Activated effector memory CD4-positive, alpha-beta T cell treated with anti-CD3 and anti-CD28 coated beads, Interleukin-2, amount 50 U/mL, for 16 hours (primary cell): ENCODE data around the gene MAP3K19.
"Not testable (repeated sequence)": the region's sequence is repeated elsewhere in the genome, so short reads cannot be mapped to it uniquely, and the experiment has no call there.

ENCODE experiments used
- DNase-seq: peaks from one replicate; pipeline ENCODE4 v3.0.0-alpha.2; 2020

Gene MAP3K19

DNA sequence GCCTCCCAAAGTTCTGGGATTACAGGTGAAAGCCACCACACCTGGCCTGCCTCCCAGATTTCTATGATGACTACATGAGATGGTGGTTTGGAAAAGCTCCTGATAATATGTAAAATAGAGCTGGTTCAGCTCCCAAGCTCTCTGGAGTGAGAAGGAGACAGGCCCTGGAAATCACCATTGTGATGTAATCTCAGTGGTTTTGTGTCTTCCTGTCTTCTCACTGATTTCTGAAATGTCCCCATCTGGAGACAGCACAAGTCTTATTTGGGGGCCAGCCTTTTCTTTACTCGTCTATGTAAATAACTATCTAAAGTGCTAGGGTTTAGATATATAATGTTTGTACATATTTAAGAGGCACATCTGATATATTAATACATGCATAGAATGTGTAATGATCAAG, 64.6 kb downstream of the MAP3K19 start:
- DNase-seq: no peak

DNA sequence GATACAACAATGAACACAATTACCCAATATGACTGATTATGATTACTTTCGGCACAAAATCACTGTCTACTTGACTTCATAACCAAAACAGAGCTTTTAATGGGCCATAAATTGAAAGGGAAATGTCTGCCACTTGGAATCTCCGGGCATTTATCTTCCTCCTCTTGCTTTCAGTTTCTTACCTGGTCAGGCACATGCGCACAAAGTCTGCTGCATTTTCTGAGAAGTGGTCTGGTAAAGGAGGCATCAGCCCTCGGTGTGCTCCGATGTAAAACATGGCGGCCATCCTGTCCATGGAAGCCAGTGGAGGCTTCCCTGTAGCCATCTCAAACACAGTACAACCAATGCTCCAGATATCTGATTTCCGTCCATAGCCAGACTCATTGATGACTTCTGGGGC, 66.6 kb downstream of the MAP3K19 start:
- no peak for DNase-seq

DNA sequence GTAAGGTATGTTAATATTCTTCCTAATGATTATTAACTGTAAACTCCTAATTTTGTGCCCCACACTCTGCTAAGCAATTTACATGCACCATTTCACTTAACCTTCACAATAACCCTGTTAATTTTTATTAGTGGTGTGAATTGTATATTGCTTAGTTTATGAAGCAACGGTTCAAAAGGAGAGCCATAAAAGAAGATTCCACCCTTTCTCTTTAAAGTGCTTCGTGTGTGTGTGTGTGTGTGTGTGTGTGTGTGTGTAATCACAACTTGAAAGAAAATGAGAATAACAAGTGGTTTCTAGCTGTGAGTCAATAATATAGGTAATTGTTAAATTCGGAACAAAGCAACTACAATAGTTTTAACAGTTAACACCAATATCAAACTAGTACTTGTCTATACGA, 68.0 kb downstream of the MAP3K19 start:
- DNase-seq: no peak

DNA sequence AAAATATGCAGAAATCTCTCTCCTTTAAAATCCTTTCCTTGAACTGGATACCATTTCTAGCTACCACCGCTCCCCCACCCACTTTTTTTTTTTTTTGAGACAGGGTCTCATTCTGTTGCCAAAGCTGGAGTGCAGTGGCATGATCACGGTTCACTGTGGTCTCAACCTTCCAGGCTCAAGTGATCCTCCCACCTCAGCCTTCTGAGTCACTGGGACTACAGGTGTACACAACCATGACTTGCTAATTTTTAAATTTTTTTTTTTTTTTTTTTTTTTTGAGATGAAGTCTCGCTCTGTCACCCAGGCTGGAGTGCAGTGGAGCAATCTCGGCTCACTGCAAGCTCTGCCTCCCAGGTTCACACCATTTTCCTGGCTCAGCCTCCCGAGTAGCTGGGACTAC, 70.1 kb downstream of the MAP3K19 start:
- not testable (repeated sequence) for DNase-seq

DNA sequence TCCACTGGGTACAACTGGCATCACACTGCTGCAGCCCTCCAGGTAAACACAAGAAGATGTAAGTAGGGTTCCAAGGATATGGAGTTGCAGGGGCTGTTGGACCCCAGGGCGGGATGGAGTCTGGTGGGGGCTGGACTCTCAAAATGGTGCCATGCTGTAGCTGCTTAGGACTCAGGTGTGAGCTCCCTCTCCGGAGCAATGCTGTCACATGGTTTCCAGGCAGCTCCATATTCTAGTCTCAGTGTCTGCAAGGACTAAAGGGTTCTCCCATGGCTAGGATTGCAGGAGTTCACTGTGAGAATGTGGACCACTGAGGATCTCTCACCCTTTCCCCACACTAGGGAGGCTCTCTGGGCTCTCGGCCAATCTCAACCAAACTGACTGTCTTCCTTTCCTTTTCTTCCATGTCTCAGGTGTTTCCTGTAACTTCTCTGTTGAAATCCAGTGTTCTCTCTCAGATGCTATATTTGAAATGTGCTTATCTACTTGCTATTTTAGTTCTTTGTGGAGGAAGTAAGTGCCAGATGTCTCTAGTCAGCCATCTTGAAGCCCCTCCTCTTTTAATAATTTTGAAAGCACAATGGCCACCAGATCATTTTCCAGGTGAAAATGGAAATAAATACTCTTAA, 71.1 kb downstream of the MAP3K19 start:
- no peak for DNase-seq

DNA sequence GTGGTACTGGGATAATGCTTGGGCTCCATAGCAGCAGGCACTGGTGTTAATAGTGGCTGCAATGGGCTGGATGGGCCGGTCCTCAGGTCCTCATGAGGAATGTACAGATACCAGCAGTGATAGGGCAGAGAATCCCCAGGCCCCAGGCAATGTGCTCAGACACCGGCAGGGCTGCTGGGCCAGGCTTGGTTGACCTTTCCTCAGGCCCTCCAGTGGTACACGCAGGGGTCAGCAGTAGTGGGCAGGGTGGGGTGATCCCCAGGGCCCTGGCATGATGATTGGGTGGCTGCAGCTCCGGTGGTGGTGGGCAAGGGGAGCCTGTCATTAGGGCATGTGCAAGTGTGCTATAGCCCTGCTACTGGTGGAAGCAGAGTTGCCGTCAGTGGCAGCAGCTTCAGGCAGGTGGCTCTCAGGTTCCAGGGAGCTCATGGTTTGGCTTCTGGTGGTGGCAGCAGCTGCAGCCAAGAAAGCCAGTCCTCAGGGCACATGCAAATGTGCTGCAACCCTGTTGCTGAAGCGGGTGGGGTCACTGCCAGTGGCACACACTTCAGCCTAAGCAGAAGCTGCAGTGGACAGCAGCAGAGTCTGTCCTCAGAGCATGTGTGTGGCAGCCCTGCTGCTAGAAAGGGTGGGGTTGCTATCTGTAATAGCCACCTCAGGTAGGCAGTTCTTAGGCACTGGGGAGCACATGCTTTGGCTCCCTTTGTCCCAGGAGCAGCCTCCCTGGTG, 71.8 kb downstream of the MAP3K19 start:
- no peak for DNase-seq

DNA sequence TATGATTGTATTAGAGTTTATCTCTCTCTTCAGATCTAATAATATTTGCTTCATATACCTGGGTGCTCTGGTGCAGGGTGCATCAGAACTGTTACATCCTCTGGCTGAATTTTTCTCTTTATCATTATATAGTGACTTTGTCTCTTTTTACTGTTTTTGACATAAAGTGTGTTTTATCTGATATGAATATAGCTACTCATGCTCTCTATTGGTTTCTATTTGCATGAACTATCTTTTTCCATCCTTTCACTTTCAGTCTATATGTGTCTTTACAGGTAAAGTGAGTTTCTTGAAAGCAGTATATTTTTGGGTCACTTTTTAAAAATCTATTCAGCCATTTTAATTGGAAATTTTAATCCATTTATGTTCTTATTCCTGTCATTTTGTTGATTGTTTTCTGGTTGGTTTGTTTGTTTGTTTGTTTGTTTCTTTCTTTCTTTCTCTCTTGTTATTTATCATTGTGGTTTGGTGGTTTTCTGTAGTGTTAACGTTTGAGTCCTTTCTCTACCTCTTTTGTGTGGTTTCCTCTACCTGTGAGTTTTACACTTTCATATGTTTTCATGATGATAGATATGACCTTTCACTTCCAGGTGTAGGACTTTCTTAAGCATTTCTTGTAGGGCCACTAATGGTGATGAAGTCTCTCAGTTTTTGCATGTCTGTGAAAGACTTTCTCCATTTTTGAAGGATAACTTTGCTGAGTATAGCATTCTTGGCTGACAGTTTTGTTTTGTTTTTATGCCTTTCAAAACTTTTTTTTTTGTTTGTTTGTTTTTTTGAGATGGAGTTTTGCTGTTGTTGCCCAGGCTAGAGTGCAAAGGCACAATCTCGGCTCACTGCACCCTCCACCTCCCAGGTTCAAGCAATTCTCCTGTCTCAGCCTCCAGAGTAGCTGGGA, 73.8 kb downstream of the MAP3K19 start:
- no peak for DNase-seq

DNA sequence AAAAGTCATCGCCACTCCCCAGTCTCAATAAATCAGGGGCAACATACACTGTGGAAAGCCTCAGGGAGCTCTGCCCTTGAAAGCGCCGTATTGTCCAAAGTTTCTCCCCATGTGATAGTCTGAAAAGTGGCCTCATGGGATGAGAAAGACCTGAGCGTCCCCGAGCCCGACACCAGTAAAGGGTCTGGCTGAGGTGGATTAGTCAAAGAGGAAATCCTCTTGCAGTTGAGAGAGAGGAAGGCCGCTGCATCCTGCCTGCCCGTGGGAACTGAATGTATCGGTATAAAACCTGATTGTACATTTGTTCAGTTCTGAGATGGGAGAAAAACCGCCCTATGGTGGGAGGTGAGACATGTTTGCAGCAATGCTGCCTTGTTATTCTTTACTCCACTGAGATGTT, 80.1 kb downstream of the MAP3K19 start:
- DNase-seq: not testable (repeated sequence)

DNA sequence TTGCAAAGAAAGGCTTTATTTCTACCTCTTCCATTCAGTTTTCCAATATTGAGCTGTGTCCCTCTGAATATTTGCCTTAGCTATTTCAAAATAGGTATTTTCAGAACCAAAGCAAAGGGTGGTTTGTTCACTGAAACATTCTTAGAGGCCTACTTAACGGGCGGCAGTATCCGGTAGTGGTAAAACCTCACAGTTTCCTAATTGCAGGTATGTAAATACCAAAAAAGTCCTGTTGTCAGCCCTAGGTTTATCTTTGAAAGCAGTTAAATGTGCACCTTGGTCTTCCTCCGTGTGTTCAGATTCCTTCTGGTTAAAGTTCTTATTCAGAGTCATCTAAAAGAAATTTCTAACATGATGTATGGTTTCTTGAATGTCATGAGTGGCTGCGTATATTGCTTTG, 89.8 kb downstream of the MAP3K19 start:
- no peak for DNase-seq

DNA sequence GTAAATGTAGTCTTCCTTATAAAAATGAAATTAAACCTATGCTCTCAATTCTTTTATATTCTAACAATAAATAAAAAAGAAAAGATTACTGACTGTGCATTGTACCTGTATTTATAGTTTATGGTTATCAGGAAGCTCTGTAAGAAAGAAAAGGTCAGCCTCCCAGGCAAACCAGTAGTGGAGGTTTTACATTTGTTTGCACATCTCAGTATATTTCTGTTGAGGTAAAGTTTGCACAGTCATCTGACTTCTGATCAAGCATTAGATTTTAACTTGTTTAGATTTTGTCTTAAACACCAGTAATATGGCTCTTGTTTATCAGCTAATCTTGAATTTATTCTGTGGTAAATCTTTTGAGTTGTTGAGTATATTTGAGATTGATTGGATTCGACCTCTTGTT, 91.5 kb downstream of the MAP3K19 start:
- DNase-seq: no peak

DNA sequence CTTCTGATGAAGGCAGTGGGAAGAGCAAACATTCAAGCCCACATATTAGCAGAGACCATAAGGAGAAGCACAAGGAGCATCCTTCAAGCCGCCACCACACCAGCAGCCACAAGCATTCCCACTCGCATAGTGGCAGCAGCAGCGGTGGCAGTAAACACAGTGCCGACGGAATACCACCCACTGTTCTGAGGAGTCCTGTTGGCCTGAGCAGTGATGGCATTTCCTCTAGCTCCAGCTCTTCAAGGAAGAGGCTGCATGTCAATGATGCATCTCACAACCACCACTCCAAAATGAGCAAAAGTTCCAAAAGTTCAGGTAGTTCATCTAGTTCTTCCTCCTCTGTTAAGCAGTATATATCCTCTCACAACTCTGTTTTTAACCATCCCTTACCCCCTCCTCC, 93.2 kb downstream of the MAP3K19 start:
- no peak for DNase-seq

DNA sequence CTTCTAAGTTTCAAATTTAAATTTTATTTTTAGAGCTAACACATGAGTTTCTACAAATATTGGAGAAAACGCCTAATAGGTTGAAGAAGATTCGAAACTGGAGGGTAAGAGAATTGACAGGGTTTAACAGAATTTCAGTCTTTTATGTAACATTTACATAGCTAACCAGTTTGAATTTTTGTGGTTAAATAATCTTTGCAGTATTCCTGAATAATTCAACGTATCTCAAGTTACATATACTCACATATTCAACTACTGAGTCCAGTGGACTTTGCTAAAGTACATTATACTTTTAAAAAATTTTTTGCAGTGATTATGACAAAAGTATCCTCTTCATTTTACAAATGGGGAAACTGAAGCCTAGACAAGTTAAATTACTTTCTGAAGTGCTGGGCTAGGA, 94.6 kb downstream of the MAP3K19 start:
- DNase-seq: no peak

DNA sequence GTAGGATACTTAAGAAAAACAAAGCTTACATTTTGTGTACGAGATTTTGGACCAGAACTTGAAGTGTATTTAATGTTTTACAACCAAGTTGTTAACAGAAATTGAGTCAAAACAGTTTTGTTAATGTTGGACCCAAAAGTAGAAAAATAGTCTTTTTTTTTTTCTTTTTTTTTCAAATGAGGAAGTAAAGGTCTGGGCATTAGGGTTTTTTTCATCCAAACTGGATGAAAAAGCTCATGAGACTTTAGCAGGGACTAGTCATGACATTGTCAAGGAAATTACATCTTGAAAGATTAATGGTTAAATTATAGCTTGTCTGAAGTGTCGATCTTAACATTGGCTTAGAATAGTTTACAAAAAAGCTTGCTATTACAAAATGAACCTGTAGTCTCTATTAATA, 96.4 kb downstream of the MAP3K19 start:
- no peak for DNase-seq

DNA sequence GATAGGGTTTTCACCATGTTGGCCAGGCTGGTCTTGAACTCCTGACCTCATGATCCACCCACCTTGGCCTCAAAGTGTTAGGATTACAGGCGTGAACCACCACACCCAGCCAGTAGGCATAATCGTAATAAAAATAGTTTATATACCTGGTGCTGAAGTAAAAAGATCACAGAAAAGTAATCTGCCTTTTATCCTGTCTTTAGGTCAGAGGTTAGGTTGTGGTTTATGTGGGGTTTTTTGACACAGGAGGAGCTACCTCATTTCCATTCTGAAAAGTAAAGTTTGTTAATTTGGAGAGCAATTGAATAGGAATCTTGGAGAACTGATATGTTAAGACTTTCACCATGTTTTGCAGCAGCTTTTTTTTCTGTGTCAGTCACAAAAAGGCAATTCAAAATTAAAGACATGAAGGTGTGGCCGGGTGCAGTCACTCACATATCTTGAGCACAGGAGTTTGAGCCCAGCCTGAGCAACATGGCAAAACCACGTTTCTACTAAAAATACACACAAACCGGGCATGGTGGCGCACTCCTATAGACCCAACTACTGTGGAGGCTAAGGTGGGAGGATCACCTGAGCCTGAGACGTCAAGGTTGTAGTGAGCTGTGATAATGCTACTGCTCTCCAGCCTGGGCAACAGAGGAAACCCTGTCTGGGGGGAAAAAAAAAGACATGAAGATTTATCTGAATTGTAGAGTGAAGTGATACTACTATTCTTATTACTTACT, 97.1 kb downstream of the MAP3K19 start:
- no peak for DNase-seq

DNA sequence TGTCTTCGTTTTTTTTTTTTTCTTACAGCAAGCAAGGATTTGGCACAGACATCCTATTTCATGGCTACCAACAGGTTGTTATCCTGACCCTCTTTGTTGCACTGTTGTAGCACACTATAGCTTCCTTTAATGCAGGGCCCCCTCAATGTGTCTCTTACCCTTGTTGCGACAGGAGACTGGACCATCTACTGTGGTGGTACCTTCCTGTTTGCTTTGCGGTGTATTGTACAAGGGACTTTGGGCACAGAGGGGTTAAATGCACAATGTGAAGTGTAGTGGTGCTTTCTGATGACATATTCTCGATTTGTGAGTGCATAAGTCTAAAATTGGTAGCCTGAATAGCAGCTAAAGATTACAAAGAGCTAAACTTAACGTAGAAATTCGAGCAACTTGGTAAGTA, 101.2 kb downstream of the MAP3K19 start:
- DNase-seq: no peak

DNA sequence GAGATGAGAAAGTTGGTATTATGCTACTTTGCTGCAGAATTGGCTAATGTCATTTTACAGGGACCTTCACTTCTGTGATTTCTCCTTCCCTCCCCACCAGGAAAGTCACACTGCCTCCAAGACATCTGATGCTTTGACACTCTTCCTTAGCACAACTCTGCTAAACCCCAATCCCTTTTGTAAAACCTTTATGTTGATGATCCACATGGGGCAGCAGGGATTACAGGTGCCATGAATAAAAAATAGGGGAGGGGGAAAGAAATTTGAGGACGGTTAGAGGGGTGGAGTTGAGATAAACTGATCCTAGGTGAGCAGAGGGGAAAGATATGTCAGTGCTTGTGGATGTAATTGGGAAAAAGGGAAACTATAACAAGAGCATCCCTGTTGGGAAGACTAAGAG, 102.3 kb downstream of the MAP3K19 start:
- no peak for DNase-seq

DNA sequence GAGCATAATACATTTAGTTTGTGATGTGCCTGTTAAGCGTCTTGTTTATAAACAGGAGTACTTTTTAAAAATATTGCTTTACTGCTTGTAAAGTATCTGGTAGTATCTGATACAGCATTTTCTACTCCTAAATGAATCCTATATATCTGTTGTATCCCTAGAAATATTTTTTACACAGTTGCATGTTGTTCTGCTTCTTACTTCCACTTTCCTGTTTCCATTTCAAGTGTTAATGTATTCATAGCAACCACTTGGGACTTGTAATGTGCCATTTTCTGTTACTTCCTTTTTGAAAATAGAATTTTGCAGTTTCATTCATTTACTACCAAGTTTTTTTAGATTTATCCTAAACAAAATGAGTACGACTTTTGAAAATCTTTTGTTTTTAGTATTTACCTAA, 103.7 kb downstream of the MAP3K19 start:
- DNase-seq: no peak

DNA sequence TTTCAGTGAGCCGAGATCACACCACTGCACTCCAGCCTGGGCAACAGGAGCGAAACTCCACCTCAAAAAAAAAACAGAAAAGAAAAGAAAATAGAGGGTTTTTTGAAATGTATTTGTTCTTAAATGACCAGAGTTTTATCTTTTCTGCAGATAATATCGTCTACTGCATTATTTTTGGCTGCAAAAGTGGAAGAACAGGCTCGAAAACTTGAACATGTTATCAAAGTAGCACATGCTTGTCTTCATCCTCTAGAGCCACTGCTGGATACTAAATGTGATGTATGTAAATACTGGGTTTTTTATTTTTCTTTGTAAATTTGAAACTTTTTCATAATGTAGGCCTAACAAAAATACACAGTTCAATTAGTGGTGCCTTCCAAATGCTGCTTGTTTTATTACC, 110.6 kb downstream of the MAP3K19 start:
- no peak for DNase-seq

DNA sequence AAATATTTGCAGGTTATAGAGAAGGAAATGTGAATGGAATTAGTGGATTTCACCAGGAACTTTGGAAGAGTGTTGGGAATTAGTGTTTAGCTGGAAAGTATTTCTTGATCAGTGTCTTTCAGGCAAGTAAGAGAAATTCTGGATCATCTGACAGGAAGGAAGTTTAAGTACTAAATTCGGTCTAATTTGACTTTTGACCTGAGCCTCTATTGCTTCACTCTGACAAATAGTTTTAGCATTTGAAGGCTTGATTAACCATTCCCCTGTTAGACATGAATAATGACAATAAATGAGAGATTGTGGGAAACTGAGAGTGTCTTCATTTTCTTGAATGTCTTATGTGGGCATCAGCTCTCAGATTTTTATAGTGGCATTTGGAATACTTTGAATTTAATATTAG, 112.6 kb downstream of the MAP3K19 start:
- no peak for DNase-seq

DNA sequence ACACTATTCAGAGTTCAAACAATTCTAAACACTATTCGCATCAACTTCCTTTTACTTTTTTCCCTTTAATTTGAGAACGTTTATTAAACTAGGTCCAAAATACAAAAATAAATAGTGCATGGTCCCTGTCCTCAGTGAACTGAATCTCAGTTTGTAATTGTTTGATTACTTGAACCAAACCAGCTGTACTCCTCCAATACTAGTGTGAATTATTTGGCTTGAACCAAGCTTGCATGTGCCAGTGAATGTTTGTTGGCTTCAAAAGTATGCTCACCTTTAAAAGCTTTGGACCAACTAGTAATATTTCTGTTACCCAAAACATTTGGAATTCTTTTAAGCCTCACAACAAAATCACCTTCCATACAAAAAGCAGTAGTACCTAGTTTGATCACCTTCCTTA, 113.1 kb downstream of the MAP3K19 start:
- no peak for DNase-seq

DNA sequence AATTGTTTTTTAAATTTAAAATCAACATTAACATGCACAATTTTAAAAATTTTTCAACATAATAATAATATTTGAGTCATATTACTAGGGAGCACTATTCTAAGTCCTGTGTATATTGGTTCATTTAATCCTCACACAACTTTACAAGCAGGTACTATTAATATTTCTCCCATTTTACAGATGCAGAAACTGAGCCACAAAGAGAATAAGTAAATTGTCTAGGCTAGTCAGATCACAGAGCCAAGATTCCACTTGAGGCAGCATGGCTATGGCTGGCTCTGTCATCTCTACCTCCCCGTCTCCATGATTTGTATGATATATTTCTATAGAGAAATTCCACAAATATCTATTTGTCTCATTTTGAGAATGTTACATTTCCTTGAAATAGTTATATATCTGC, 113.5 kb downstream of the MAP3K19 start:
- DNase-seq: no peak

DNA sequence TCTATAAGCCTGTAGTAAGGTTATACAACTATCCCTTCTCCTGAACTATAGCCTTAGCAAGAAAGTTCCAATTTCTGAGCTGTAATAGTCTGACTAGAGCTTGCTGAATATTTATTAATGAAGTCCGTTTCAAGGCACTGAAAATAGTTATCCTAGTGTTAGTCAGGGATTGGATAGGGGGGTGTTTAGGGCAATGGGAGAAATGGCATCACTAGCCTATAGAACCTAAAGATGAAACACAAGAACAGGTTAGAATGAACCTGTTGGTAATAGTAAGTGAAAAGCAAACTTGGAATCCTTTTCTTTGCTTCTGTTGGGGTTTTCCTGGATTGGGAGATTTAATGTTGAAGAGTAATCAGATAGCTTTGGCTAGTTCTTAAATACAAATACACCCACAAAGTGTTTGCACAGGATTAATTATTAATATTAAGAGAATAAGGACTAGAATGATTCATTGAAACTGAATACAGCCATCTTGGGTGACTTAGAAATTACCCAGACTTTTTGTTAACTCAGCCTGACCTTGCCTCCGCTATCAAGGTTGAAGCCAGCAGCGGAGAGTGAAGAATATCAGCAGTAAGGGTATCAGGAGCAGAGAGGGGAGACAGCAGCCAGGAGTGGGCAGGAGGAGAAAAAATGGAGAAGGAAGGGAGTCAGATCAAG, 114.3 kb downstream of the MAP3K19 start:
- DNase-seq: no peak

DNA sequence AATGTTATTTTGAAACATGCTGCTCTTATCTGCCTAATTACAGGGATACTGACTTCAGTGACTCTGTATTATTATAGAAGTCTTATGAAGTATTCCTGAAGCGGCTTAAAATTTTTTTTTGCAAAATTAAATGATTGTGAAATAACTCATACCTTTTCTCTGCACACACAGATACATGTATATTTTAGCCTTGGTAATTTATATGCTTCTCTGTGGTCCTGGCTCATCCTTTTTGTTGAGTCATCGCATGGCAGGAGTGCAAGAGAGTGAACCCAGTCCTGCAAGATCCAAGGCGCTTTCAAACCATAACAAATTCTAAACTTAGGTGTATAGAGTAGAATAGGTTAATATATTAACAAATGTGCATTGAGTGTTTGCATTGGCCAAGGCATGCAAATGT, 120.1 kb downstream of the MAP3K19 start:
- DNase-seq: no peak
